GM23248 (cell line): ENCODE data around the gene ALDOB.

Source experiments
- EZH2 ChIP-seq: fragments of 200-600 bp; sonication (generic); IDR thresholded peaks from 2 replicates; pipeline ENCODE4 v1.6.1; 2018; ENCODE audit warnings: antibody characterized with exemption, mild to moderate bottlenecking; ENCODE audit not compliant: insufficient read depth, poor library complexity, severe bottlenecking
- EZH2phosphoT487 ChIP-seq: fragments of 200-600 bp; sonication (generic); IDR thresholded peaks from 2 replicates; pipeline ENCODE4 v1.6.1; 2018; ENCODE audit warnings: antibody characterized with exemption, moderate library complexity, mild to moderate bottlenecking, low read depth; ENCODE audit not compliant: insufficient read depth

DNA sequence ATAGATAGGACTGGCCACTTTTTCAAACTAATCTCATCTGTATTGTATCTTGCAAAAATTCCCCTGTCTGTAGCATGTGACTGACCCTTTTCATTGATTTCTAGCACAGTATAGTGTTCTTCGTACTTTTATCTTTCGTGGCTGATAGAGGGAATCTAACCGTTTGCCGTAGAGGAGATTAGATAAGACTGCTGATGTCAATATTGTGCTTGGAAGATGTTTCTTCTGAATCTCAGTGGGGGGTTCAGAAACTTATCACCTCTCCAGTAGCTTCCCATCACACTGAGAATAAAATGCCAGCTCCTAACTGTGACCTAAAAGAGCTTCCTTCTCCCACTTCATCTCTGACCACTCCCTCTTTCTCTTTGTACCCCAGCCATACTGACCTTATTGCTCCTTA, 25.4 kb upstream of the ALDOB start:
- TF ChIP-seq EZH2phosphoT487 (no peak), EZH2 (no peak)
